Liver (tissue), 9 donors: ENCODE measurements around the gene CPNE5. TPM values are rescaled to one million over a fixed set of nuclear protein-coding genes. Genes with fewer than 3 reads are reported as not detected.

Experiments used
- DNase-seq: peaks from one replicate; pipeline ENCODE4 v3.0.0-alpha.2; 2017; ENCODE audit warnings: low spot score
- H3K27ac ChIP-seq, 2 donors: one replicate each; pipeline ENCODE4 v1.7.0; 2013; ENCODE audit warnings: inconsistent platforms in 2 of 2, low read length in 2 of 2, control low read depth in 1 of 2, low read depth in 1 of 2, mild to moderate bottlenecking in 1 of 2
- H3K27me3 ChIP-seq, 4 donors: one replicate each; pipeline versions ENCODE4 v1.6.1 to v1.7.0; 2013; ENCODE audit warnings: low read length in 3 of 4, inconsistent platforms in 1 of 4, mild to moderate bottlenecking in 1 of 4, moderate library complexity in 1 of 4; ENCODE audit not compliant: control insufficient read depth in 4 of 4, insufficient read depth in 4 of 4
- H3K36me3 ChIP-seq, 4 donors: one replicate each; pipeline versions ENCODE4 v1.6.1 to v1.7.0; 2013; ENCODE audit warnings: low read length in 3 of 4, mild to moderate bottlenecking in 3 of 4, low read depth in 1 of 4, moderate library complexity in 1 of 4; ENCODE audit not compliant: control insufficient read depth in 4 of 4, insufficient read depth in 3 of 4
- H3K4me1 ChIP-seq, 4 donors: one replicate each; pipeline versions ENCODE4 v1.6.1 to v1.7.0; 2013; ENCODE audit warnings: low read length in 3 of 4, mild to moderate bottlenecking in 3 of 4, moderate library complexity in 1 of 4; ENCODE audit not compliant: control insufficient read depth in 4 of 4, insufficient read depth in 4 of 4
- H3K4me3 ChIP-seq, 3 donors: one replicate each; pipeline versions ENCODE4 v1.6.1 to v1.7.0; 2013; ENCODE audit warnings: low read length in 3 of 3, control low read depth in 1 of 3, low read depth in 1 of 3, mild to moderate bottlenecking in 1 of 3
- H3K9ac ChIP-seq, 2 donors: one replicate each; pipeline ENCODE4 v1.7.0; 2013; ENCODE audit warnings: low read length in 2 of 2, mild to moderate bottlenecking in 2 of 2, moderate library complexity in 2 of 2, control low read depth in 1 of 2, low read depth in 1 of 2
- H3K9me3 ChIP-seq, 4 donors: one replicate each; pipeline versions ENCODE4 v1.6.1 to v1.7.0; 2013; ENCODE audit warnings: low read length in 3 of 4; ENCODE audit not compliant: control insufficient read depth in 4 of 4
- EGR1 ChIP-seq, 2 donors: IDR thresholded peaks; 2 replicates each; pipeline ENCODE4 v1.6.1; 2016 to 2018; ENCODE audit warnings: antibody characterized with exemption in 2 of 2, low read depth in 2 of 2
- FOXA1 ChIP-seq: IDR thresholded peaks from 2 replicates; pipeline ENCODE4 v1.6.1; 2016; ENCODE audit warnings: antibody characterized with exemption
- FOXA2 ChIP-seq: IDR thresholded peaks from 2 replicates; pipeline ENCODE4 v1.6.1; 2016; ENCODE audit warnings: antibody characterized with exemption
- GABPA ChIP-seq, 2 donors: IDR thresholded peaks in 1 of 2; conservative IDR thresholded peaks in 1 of 2; 2 replicates each; pipeline ENCODE4 v1.6.1; 2016; ENCODE audit warnings: antibody characterized with exemption in 2 of 2, mild to moderate bottlenecking in 1 of 2, moderate library complexity in 1 of 2
- HNF4A ChIP-seq, 2 donors: conservative IDR thresholded peaks; 2 replicates each; pipeline ENCODE4 v1.6.1; 2016; ENCODE audit warnings: antibody characterized with exemption in 2 of 2, mild to moderate bottlenecking in 2 of 2
- HNF4G ChIP-seq: IDR thresholded peaks from 2 replicates; pipeline ENCODE4 v1.6.1; 2016; ENCODE audit warnings: antibody characterized with exemption
- JUND ChIP-seq, 2 donors: IDR thresholded peaks; 2 replicates each; pipeline ENCODE4 v1.6.1; 2016; ENCODE audit warnings: antibody characterized with exemption in 2 of 2
- NR2F2 ChIP-seq: IDR thresholded peaks from 2 replicates; pipeline ENCODE4 v1.6.1; 2016; ENCODE audit warnings: antibody characterized with exemption
- RAD21 ChIP-seq, 2 donors: IDR thresholded peaks; 2 replicates each; pipeline ENCODE4 v1.6.1; 2016; ENCODE audit warnings: antibody characterized with exemption in 2 of 2, mild to moderate bottlenecking in 2 of 2
- RXRA ChIP-seq, 2 donors: IDR thresholded peaks; 2 replicates each; pipeline ENCODE4 v1.6.1; 2017 to 2018; ENCODE audit warnings: antibody characterized with exemption in 2 of 2, mild to moderate bottlenecking in 1 of 2
- SP1 ChIP-seq: IDR thresholded peaks from 2 replicates; pipeline ENCODE4 v1.6.1; 2018; ENCODE audit warnings: antibody characterized with exemption, mild to moderate bottlenecking
- YY1 ChIP-seq: IDR thresholded peaks from 2 replicates; pipeline ENCODE4 v1.6.1; 2016; ENCODE audit warnings: antibody characterized with exemption, mild to moderate bottlenecking
- WGBS: extraction: QIAGEN DNeasy Blood & Tissue Kit; methylation state at CpG from one replicate; pipeline ENCODE4 v1.1.7; 2013; 5-methylcytosine and 5-hydroxymethylcytosine counted together
- polyA plus RNA-seq, 2 donors: library from polyadenylated mRNA; stranded (reverse) in 1 of 2; unstranded in 1 of 2; fragments of 200-250 nt in 1 of 2; fragments of >200 nt in 1 of 2; fragmentation: Nextera tagmentation in 1 of 2; extraction: Ambion mirVana in 1 of 2; gene quantifications; one replicate each; pipeline versions ENCODE4 v1.2.1 to v1.2.3, GENCODE V29; 2013 to 2015
- total RNA-seq, 2 donors: library from RNA; depleted of rRNA; stranded (reverse); fragments of >200 nt; gene quantifications; one replicate each; pipeline ENCODE4 v1.2.3, GENCODE V29; 2014
- TF ChIP-seq, protein P1 (sequence below): IDR thresholded peaks from 2 replicates; pipeline ENCODE4 v1.6.1; 2016; ENCODE audit warnings: antibody characterized with exemption, mild to moderate bottlenecking
- TF ChIP-seq, protein P2 (sequence below): fragments of 150-350 bp; IDR thresholded peaks from 2 replicates; pipeline ENCODE4 v1.5.1; 2017; ENCODE audit warnings: improper control_type of control experiment, low read depth, low read length; ENCODE audit not compliant: missing input control
- TF ChIP-seq, protein P3 (sequence below): IDR thresholded peaks from 2 replicates; pipeline ENCODE4 v1.6.1; 2016; ENCODE audit warnings: antibody characterized with exemption
- TF ChIP-seq, protein P4 (sequence below): IDR thresholded peaks from 2 replicates; pipeline ENCODE4 v1.6.1; 2016; ENCODE audit warnings: antibody characterized with exemption
- TF ChIP-seq, protein P5 (sequence below): IDR thresholded peaks from 2 replicates; pipeline ENCODE4 v1.6.1; 2016; ENCODE audit warnings: antibody characterized with exemption
- donor health status: healthy.
- donor health status: healthy.
- donor health status: healthy.
- donor health status: healthy.
- donor health status: healthy.

Gene CPNE5
- total and polyA plus RNA-seq, 4 donors, result 0.24 to 1.1 (median 0.44) TPM

DNA sequence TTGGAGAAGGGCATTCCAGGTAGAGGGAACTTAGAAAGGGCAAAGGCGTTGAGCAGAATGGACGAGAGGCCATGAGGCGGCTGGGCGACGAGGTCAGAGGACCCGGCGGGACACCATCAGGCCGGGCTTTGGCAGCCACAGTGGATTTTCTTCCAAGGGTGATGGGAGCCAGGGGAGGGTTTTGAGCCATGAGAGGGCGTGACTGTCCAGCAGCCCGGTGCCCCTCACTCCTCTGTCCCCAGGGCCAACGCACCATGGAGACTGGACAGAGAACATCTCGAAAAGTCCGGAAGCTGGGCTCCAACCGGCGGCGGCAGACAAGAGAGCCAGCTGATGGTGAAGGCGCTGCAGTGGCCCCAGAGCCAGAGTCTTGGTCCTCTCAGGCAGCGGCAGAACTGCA is 135.3 kb downstream of the CPNE5 start:
- TF ChIP-seq GABPA (IDR thresholded peaks at IDR 0.05 in 1 of 2, conservative IDR thresholded peaks at IDR 0.05 in 1 of 2), result no peak
- TF ChIP-seq, protein P1, sequence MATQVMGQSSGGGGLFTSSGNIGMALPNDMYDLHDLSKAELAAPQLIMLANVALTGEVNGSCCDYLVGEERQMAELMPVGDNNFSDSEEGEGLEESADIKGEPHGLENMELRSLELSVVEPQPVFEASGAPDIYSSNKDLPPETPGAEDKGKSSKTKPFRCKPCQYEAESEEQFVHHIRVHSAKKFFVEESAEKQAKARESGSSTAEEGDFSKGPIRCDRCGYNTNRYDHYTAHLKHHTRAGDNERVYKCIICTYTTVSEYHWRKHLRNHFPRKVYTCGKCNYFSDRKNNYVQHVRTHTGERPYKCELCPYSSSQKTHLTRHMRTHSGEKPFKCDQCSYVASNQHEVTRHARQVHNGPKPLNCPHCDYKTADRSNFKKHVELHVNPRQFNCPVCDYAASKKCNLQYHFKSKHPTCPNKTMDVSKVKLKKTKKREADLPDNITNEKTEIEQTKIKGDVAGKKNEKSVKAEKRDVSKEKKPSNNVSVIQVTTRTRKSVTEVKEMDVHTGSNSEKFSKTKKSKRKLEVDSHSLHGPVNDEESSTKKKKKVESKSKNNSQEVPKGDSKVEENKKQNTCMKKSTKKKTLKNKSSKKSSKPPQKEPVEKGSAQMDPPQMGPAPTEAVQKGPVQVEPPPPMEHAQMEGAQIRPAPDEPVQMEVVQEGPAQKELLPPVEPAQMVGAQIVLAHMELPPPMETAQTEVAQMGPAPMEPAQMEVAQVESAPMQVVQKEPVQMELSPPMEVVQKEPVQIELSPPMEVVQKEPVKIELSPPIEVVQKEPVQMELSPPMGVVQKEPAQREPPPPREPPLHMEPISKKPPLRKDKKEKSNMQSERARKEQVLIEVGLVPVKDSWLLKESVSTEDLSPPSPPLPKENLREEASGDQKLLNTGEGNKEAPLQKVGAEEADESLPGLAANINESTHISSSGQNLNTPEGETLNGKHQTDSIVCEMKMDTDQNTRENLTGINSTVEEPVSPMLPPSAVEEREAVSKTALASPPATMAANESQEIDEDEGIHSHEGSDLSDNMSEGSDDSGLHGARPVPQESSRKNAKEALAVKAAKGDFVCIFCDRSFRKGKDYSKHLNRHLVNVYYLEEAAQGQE, result no peak
- TF ChIP-seq, protein P2, sequence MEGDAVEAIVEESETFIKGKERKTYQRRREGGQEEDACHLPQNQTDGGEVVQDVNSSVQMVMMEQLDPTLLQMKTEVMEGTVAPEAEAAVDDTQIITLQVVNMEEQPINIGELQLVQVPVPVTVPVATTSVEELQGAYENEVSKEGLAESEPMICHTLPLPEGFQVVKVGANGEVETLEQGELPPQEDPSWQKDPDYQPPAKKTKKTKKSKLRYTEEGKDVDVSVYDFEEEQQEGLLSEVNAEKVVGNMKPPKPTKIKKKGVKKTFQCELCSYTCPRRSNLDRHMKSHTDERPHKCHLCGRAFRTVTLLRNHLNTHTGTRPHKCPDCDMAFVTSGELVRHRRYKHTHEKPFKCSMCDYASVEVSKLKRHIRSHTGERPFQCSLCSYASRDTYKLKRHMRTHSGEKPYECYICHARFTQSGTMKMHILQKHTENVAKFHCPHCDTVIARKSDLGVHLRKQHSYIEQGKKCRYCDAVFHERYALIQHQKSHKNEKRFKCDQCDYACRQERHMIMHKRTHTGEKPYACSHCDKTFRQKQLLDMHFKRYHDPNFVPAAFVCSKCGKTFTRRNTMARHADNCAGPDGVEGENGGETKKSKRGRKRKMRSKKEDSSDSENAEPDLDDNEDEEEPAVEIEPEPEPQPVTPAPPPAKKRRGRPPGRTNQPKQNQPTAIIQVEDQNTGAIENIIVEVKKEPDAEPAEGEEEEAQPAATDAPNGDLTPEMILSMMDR, result no peak
- TF ChIP-seq, protein P3, sequence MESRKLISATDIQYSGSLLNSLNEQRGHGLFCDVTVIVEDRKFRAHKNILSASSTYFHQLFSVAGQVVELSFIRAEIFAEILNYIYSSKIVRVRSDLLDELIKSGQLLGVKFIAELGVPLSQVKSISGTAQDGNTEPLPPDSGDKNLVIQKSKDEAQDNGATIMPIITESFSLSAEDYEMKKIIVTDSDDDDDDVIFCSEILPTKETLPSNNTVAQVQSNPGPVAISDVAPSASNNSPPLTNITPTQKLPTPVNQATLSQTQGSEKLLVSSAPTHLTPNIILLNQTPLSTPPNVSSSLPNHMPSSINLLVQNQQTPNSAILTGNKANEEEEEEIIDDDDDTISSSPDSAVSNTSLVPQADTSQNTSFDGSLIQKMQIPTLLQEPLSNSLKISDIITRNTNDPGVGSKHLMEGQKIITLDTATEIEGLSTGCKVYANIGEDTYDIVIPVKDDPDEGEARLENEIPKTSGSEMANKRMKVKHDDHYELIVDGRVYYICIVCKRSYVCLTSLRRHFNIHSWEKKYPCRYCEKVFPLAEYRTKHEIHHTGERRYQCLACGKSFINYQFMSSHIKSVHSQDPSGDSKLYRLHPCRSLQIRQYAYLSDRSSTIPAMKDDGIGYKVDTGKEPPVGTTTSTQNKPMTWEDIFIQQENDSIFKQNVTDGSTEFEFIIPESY, result no peak
- TF ChIP-seq JUND (IDR thresholded peaks at IDR 0.05), result no peak
- TF ChIP-seq RAD21 (IDR thresholded peaks at IDR 0.05), result no peak
- TF ChIP-seq, protein P4, sequence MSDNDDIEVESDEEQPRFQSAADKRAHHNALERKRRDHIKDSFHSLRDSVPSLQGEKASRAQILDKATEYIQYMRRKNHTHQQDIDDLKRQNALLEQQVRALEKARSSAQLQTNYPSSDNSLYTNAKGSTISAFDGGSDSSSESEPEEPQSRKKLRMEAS, result no peak
- no peak for TF ChIP-seq YY1
- no peak for TF ChIP-seq FOXA1
- TF ChIP-seq RXRA (IDR thresholded peaks at IDR 0.05), result no peak
- TF ChIP-seq SP1, result no peak
- TF ChIP-seq HNF4A (conservative IDR thresholded peaks at IDR 0.05), result no peak
- TF ChIP-seq NR2F2, result no peak
- TF ChIP-seq EGR1 (IDR thresholded peaks at IDR 0.05; ENCODE audit: low read depth in 2 of 2), result no peak
- TF ChIP-seq, protein P5, sequence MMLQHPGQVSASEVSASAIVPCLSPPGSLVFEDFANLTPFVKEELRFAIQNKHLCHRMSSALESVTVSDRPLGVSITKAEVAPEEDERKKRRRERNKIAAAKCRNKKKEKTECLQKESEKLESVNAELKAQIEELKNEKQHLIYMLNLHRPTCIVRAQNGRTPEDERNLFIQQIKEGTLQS, result no peak
- TF ChIP-seq HNF4G, result no peak
- DNase-seq, result no peak
- WGBS, result 95% methylated on average over 18 of the region's 18 CpGs

DNA sequence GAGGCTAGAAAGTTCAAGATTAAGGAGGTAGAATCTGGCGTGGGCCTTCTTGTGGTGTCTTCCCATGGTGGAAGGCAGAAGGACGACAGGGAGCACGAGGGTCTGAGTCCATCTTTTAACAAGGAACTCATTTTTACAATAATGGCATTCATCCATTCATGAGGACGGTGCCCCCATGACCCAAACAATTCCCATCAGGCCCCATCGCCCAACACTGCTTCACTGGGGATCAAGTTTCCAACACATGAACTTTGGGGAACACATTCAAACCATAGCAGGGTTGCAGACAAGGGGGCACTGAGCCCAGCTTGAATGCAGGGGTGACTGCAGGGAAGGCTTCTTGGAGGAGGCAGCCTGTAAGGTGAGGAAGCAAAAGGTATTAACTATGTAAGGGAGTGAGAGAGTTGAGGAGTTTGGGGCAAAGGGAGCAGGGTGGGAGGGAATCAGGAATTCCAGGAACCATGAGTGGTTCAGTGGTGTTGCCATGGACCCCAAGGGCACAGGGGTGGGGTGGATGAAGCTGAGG is 136.1 kb downstream of the CPNE5 start:
- 90% methylated on average over 5 of the region's 5 CpGs for WGBS
- Histone ChIP-seq H3K27ac (no peak overlapping the region), H3K9ac (no peak overlapping the region), H3K36me3 (no peaks in the 10 kb centered on the region), H3K27me3 (no peaks in the 10 kb centered on the region), H3K4me3 (no peak overlapping the region), H3K9me3 (no peaks in the 10 kb centered on the region), H3K4me1 (no peaks in the 10 kb centered on the region)
- DNase-seq, result no peak
- TF ChIP-seq FOXA2 (no peak), RXRA (IDR thresholded peaks at IDR 0.05) (no peak), HNF4G (no peak), RAD21 (IDR thresholded peaks at IDR 0.05) (no peak), YY1 (no peak), GABPA (IDR thresholded peaks at IDR 0.05 in 1 of 2, conservative IDR thresholded peaks at IDR 0.05 in 1 of 2) (no peak)
- TF ChIP-seq, protein P5, result no peak
- TF ChIP-seq, protein P1, result no peak
- TF ChIP-seq, protein P4, result no peak
- TF ChIP-seq, protein P2, result no peak

More for the DNA sequence above, 135.3 kb downstream of the CPNE5 start:
- Histone ChIP-seq H3K9me3 (no peaks in the 10 kb centered on the region), H3K4me1 (no peaks in the 10 kb centered on the region), H3K4me3 (no peak overlapping the region), H3K27ac (no peak overlapping the region), H3K9ac (no peak overlapping the region), H3K36me3 (no peaks in the 10 kb centered on the region), H3K27me3 (no peaks in the 10 kb centered on the region)
